RWPE2 (cell line): ENCODE results near the gene SLC41A3.

Source experiments
- ATAC-seq: fragments of 200-7000 bp; cut with Tn5 transposase; 3 replicates; pipeline ENCODE4 v1.9.1; 2021; ENCODE audit warnings: low read depth
- DNase-seq: peaks from one replicate; pipeline ENCODE4 v3.0.0-alpha.2; 2020; ENCODE audit warnings: low spot score
- H3K27ac ChIP-seq: fragments of 450-650 bp; 2 replicates; pipeline ENCODE4 v1.5.1; 2017; ENCODE audit warnings: mild to moderate bottlenecking; ENCODE audit not compliant: poor library complexity, severe bottlenecking
- H3K27me3 ChIP-seq: fragments of 250-450 bp; sonication (Bioruptor Pico); 2 replicates; pipeline ENCODE4 v1.5.1; 2021; ENCODE audit warnings: mild to moderate bottlenecking, moderate library complexity; ENCODE audit not compliant: insufficient read depth, poor library complexity, severe bottlenecking
- H3K36me3 ChIP-seq: fragments of 250-450 bp; sonication (Bioruptor Pico); 2 replicates; pipeline ENCODE4 v1.5.1; 2020; ENCODE audit warnings: low read depth, mild to moderate bottlenecking, moderate library complexity
- H3K4me1 ChIP-seq: fragments of 250-450 bp; sonication (Bioruptor Pico); 2 replicates; pipeline ENCODE4 v1.5.1; 2021; ENCODE audit warnings: mild to moderate bottlenecking, moderate library complexity; ENCODE audit not compliant: insufficient read depth, poor library complexity, severe bottlenecking
- H3K4me3 ChIP-seq: fragments of 250-450 bp; sonication (Bioruptor Pico); 2 replicates; pipeline ENCODE4 v1.5.1; 2021; ENCODE audit warnings: mild to moderate bottlenecking, moderate library complexity; ENCODE audit not compliant: severe bottlenecking
- H3K9me3 ChIP-seq: fragments of 250-450 bp; sonication (Bioruptor Pico); 2 replicates; pipeline ENCODE4 v1.5.1; 2021; ENCODE audit warnings: mild to moderate bottlenecking, moderate library complexity; ENCODE audit not compliant: severe bottlenecking
- CTCF ChIP-seq: fragments of 450-650 bp; IDR thresholded peaks from one replicate; pipeline ENCODE4 v1.5.1; 2017; ENCODE audit warnings: mild to moderate bottlenecking, moderate library complexity; ENCODE audit not compliant: poor library complexity, severe bottlenecking

The SLC41A3 gene

GRCh38 chr3:126083913-126084767, at the start of gene SLC41A3:
Gene SLC41A3 (minus strand): TSS chr3:126084124. CDS start chr3:126068219, 15,905 bp downstream.
- H3K9me3 ChIP-seq = peaks cover 13% of the 10 kb centered on the region
- H3K27me3 ChIP-seq = no peaks in the 10 kb centered on the region
- H3K4me1 ChIP-seq = peaks cover 13% of the 10 kb centered on the region
- peak; percentile 60 for TF ChIP-seq CTCF
- peak; percentile 87 for DNase-seq
- no peaks in the 10 kb centered on the region for H3K36me3 ChIP-seq
- peak; percentile 90 for ATAC-seq
- peak within 1 kb of the TSS; percentile 73 for H3K4me3 ChIP-seq
- peak within 1 kb of the TSS; percentile 64 for H3K27ac ChIP-seq

GRCh38 chr3:126133606-126134005, 49.7 kb upstream of the SLC41A3 start:
- Histone ChIP-seq H3K27ac (no peak overlapping the region), H3K27me3 (no peaks in the 10 kb centered on the region), H3K9me3 (no peaks in the 10 kb centered on the region), H3K4me1 (no peaks in the 10 kb centered on the region), H3K36me3 (no peaks in the 10 kb centered on the region), H3K4me3 (no peak overlapping the region)
- TF ChIP-seq CTCF = no peak
- DNase-seq (no peak), ATAC-seq (no peak)

- TF ChIP-seq CTCF = peak; percentile 27
- no peaks in the 10 kb centered on the region for H3K4me1 ChIP-seq
- ATAC-seq (no peak), DNase-seq (no peak)
- H3K27ac ChIP-seq = no peak overlapping the region
- H3K27me3 ChIP-seq = no peaks in the 10 kb centered on the region
- no peaks in the 10 kb centered on the region for H3K36me3 ChIP-seq
- H3K4me3 ChIP-seq = no peak overlapping the region
- H3K9me3 ChIP-seq = no peaks in the 10 kb centered on the region
Observed at GRCh38 chr3:126132751-126133511, 49.0 kb upstream of the SLC41A3 start.

GRCh38 chr3:126131881-126132750, 48.2 kb upstream of the SLC41A3 start:
- H3K27ac ChIP-seq = no peak overlapping the region
- no peaks in the 10 kb centered on the region for H3K36me3 ChIP-seq
- DNase-seq (no peak), ATAC-seq (no peak)
- H3K27me3 ChIP-seq = no peaks in the 10 kb centered on the region
- no peaks in the 10 kb centered on the region for H3K9me3 ChIP-seq
- TF ChIP-seq CTCF = no peak
- H3K4me3 ChIP-seq = no peak overlapping the region
- H3K4me1 ChIP-seq = no peaks in the 10 kb centered on the region
